Omental fat pad (tissue), 4 donors: ENCODE data around the gene SLC4A7. TPM values are rescaled to one million over a fixed set of nuclear protein-coding genes. Genes with fewer than 3 reads are reported as not detected.
"Not testable (repeated sequence)": the region's sequence is repeated elsewhere in the genome, so short reads cannot be mapped to it uniquely, and the experiment has no call there.

Experiments used
- ATAC-seq: fragments of 150-250 bp; one replicate; pipeline ENCODE4 v1.9.1; 2016; ENCODE audit warnings: mild to moderate bottlenecking, moderate library complexity; ENCODE audit not compliant: low FRiP score
- DNase-seq: peaks from one replicate; pipeline ENCODE4 v3.0.0-alpha.2; 2019; ENCODE audit warnings: low spot score
- CTCF ChIP-seq, 3 donors: fragments of 450-650 bp; IDR thresholded peaks; one replicate each; pipeline ENCODE4 v1.5.1; 2016 to 2017; ENCODE audit warnings: antibody characterized with exemption in 3 of 3, mild to moderate bottlenecking in 3 of 3, moderate library complexity in 2 of 3
- total RNA-seq, 4 donors: library from RNA; depleted of rRNA; stranded (reverse); fragments of >200 nt; gene quantifications; one replicate each; pipeline ENCODE4 v1.1.0, GENCODE V29; 2016

Gene SLC4A7
- total RNA-seq, 4 donors from 2014 or later = 25.4 to 101 (median 33.9) TPM

GRCh38 chr3:27342267-27342666, 141.9 kb downstream of the SLC4A7 start:
- ATAC-seq (no peak), DNase-seq (no peak)
- no peak for TF ChIP-seq CTCF (IDR thresholded peaks at IDR 0.05)

- DNase-seq (no peak), ATAC-seq (no peak)
- TF ChIP-seq CTCF (IDR thresholded peaks at IDR 0.05) = no peak
These were observed 143.7 kb downstream of the SLC4A7 start for GRCh38 chr3:27340534-27340933.

- no peak for DNase-seq
- ATAC-seq = no peak
- no peak for TF ChIP-seq CTCF (IDR thresholded peaks at IDR 0.05)
These were observed 148.6 kb downstream of the SLC4A7 start for GRCh38 chr3:27335571-27335970.

GRCh38 chr3:27333843-27334242, 150.3 kb downstream of the SLC4A7 start:
- no peak for ATAC-seq
- TF ChIP-seq CTCF (IDR thresholded peaks at IDR 0.05) = no peak

GRCh38 chr3:27328982-27329762, 155.0 kb downstream of the SLC4A7 start:
- DNase-seq, ATAC-seq: not testable (repeated sequence)

More at GRCh38 chr3:27333843-27334242, 150.3 kb downstream of the SLC4A7 start:
- no peak for DNase-seq

- TF ChIP-seq CTCF (IDR thresholded peaks at IDR 0.05) = no peak
- no peak for DNase-seq
- ATAC-seq = no peak
These were observed 157.3 kb downstream of the SLC4A7 start for GRCh38 chr3:27326629-27327545.

- no peak for TF ChIP-seq CTCF (IDR thresholded peaks at IDR 0.05)
- no peak for DNase-seq
- no peak for ATAC-seq
These were observed 158.0 kb downstream of the SLC4A7 start for GRCh38 chr3:27326202-27326601.
